Effector CD8-positive, alpha-beta T cell (primary cell): ENCODE measurements around the gene FRMD4A.
"Not testable (repeated sequence)": the region's sequence is repeated elsewhere in the genome, so short reads cannot be mapped to it uniquely, and the experiment has no call there.

Experiments
- DNase-seq: peaks from one replicate; lab custom pipeline; 2025; lab: John Stamatoyannopoulos, UW

The FRMD4A gene

DNA sequence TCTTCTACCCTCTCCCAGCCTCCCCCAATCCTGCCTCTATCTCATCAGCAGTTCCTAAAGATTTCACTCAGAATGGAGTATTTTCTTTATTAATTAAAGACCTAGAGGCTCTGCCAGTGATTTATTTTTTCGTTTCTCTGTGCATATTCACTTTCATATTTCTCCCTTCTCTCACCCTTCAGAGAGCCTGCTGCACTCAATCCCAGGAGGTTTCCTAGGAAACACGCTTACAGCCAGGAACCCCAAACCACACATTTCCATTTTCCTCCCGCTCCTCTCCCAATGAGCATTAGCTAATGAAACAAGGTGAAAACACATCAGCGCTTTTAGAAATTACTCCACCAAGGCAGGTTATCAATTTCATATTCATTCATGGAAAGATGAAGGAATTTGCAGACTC is 180.2 kb downstream of the FRMD4A start:
- no peak for DNase-seq

DNA sequence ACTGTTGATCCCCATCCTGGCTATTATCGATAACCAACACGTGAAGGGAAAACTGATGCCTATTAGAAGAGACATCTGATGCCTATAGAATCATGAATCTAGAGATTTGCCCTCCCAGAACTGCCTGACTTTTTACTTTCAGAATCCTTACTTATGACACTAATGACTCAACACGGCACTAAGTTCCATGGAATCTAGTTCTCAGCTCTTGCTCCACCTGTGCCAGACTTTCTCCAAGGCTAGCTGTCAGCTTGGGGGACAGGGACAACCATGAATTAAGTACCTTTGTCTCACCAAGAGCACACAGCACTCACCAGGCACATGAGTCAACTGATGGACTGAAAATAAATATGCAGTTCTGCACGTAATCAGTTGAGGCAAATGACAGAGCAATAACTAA is 184.2 kb downstream of the FRMD4A start:
- no peak for DNase-seq

GRCh38 chr10:14146025-14146424 is 184.7 kb downstream of the FRMD4A start:
- no peak for DNase-seq

DNA sequence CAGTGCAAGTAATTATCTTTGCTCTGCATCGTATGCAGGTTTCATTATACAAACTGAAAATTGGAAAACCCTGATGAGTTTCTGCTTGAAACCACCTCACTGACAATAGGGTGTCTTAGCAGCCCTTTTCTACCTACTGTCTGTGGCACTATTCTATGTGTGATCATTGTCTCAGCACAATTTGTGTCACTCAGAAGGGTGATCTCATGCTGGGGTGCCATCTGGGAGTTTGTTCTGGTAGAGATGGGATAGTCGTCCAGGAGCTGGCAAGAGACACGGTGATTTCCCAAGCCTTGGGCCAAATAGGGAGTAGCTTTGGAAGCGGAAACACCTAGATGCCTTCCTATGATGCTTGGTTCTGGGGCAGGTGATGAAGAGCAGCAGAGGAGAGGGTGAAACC is 186.3 kb downstream of the FRMD4A start:
- DNase-seq: no peak

GRCh38 chr10:14142606-14143250 is 188.0 kb downstream of the FRMD4A start:
- no peak for DNase-seq

- no peak for DNase-seq
Measured at GRCh38 chr10:14141283-14141682, 189.4 kb downstream of the FRMD4A start.

DNA sequence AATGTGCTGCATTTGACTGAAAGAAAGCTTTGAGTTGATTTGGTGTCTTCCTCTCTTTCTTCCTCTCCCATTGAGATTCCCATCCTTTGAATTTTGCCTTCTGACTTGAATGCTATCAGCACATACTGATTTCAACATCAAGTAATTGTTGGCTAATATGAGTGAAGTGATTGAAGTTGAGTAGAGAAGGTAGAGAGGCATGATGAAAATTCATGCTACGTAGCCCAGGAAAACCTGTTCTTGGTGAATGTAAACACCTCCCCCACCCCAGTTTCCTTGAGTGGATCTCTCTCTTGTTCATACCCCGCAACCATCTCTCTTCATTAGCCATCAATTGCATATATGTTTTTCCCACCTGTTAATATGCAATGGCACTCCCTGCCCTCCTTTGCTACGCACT is 193.3 kb downstream of the FRMD4A start:
- no peak for DNase-seq

GRCh38 chr10:14135196-14135595 is 195.5 kb downstream of the FRMD4A start:
- DNase-seq: not testable (repeated sequence)

DNA sequence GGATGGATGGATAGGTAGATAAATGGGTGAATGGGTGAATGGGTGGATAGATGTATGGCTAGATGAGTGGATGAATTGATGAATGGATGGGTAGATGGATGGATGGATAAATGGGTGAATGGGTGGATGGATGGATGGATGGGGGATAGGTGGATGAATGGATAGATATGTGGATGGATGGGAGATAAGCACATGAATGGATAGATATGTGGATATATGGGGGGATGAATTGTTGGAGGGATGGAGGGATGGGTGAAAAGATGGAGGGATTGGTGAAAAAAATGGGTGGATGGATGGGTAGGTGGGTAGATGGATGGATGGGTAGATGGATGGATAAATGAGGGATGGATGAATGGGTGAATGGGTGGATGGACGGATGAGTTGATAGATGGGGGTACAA is 196.4 kb downstream of the FRMD4A start:
- DNase-seq: no peak

- no peak for DNase-seq
Measured at GRCh38 chr10:14131261-14131960, 199.3 kb downstream of the FRMD4A start.

- DNase-seq: no peak
Measured at GRCh38 chr10:14129770-14130169, 201.0 kb downstream of the FRMD4A start.

GRCh38 chr10:14128519-14128918 is 202.2 kb downstream of the FRMD4A start:
- DNase-seq: no peak

GRCh38 chr10:14126697-14127440 is 203.9 kb downstream of the FRMD4A start:
- DNase-seq: no peak

GRCh38 chr10:14125564-14125963 is 205.2 kb downstream of the FRMD4A start:
- DNase-seq: no peak

DNA sequence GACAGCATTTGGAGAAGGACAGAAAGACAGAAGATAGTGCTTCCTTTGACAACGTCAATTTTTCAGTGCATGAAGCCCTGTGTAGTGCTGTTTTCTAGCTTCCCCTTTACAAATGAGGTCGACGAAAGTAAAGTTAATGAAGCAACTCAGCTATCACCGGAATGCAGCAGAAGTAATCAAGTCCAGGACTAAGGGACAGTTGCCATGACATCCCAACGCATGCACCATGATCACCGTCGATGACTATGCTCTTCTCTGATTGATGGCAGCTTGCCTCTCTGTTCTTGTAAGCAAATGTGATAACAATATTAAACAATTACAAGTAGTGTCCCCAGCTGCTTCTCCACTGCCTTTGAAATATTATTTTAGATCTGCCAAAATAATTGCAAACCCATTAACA is 205.8 kb downstream of the FRMD4A start:
- no peak for DNase-seq

DNA sequence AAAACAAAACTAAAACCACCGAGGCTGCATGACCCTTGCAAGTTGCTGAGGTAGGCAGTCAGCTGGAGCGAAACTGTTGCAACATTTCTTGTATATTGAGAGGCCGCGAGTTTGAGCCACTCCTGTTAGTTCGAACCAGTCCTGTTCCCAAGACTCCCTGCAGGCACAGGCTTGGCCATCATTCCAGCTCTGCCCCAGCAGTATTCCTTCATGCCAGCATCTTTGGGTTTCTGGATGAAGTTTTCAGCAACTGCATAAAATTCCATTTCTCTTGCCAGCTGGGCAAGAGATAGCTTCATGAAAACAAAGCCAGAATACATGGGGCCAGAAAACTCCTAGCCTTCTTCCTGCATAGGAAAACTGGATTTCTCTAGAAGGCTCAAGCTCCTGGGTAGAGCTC is 207.6 kb downstream of the FRMD4A start:
- no peak for DNase-seq

- no peak for DNase-seq
Measured at GRCh38 chr10:14120812-14121211, 209.9 kb downstream of the FRMD4A start.

DNA sequence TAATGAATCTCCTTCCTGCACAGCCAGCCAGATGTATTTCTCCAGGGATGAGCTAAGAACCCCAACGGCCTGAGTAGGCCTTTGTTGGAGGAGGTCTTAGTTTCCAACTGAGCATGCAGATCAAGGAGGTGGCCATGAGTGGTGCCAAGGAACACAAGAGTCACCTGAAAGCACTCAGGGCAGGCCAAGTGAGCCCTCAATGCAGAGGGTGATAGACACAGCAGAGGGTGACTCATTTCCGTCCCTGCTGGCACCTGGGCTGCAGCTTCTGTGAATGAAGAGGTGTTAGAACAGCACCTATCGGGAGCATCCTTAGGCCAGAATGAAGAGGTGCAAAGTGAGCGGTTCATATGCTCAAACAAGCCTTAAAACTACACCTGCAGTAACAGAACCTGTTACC is 211.8 kb downstream of the FRMD4A start:
- DNase-seq: no peak

DNA sequence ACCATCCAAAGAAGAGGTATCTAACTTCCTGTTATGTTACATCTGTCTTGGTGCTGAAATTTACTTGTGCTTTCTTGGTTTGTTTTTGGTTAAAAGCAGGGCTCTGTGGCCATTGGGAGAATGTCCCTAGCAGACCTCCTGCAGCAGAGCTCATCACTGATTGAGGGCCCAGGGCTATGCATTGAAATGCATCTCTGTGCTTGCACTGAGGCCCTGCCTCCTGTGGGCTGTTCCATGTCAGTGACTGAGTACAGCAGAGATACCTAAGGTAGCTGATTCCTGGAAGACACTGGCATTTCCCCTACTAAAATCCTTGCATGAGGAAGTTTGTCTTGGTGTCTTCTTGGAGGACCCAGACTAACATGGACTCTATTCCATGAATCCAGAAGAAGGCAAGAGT is 213.9 kb downstream of the FRMD4A start:
- DNase-seq: no peak

DNA sequence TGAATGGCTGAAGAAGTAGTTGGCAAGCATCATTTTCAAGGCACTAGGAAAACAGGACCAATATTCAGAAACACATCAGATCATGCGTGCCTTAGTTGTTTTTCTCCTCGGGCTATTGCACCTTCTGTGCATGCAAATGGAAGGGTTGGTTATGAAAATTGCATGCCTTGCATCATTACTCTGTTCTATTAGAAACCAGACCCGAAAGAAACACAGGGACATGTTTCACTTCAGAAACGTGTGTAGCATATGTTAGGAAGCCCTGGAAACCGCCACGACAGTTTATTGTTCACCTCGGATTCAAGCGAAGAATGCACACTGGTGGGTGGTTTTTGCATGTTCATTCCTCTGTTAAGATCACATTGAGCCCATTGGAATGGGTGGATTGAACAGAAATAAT is 214.7 kb downstream of the FRMD4A start:
- DNase-seq: no peak

DNA sequence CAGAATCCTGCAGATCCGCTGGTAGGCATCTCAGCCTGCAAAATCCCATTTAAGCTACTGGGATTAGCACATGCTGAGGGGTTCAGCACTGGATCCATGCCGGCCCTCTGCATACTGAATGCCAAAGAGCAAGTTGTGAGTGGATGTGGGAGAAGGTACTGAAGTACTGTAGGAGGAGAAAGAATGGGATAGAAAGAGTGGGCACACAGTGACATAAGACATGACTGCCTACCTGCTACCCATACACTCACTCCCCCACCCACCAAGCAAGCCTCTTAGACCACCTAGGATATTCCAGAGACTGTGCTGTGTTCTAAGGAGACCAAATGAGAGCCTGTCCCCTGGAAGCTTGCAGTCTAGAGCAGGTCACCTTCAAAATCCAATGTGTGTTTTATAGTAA is 215.9 kb downstream of the FRMD4A start:
- DNase-seq: no peak

DNA sequence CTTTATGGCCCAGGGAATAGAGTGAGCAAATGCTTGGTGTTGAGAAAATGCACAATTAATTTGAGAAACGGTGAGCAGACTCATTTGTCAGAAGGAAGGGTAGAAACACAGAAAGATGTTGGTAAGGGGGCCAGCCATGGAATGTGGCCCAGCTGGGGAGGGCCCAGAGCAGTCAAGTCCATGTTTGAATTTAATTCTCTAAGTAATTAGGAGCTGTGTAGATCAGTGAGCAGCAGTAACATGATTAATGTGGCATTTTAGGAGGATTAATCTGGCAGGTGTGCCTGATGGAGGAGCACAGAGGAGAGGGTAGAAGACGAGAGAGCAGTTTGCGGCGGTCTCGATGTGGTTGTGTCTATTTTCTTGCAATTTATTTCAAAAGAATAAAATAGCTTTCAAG is 218.7 kb downstream of the FRMD4A start:
- DNase-seq: no peak

GRCh38 chr10:14111208-14111607 is 219.5 kb downstream of the FRMD4A start:
- no peak for DNase-seq
